HepG2 (cell line): ENCODE measurements around the gene NDOR1. TPM values are rescaled to one million over a fixed set of nuclear protein-coding genes. Genes with fewer than 3 reads are reported as not detected.

Source experiments
- FOXO1 ChIP-seq: sonication (generic); formaldehyde crosslinking; IDR thresholded peaks from 2 replicates; pipeline ENCODE4 v1.4.0; 2020; ENCODE audit warnings: missing genetic modification reagents
- MTF1 ChIP-seq: sonication (generic); formaldehyde crosslinking; IDR thresholded peaks from 2 replicates; pipeline ENCODE4 v1.5.0; 2020; ENCODE audit warnings: missing genetic modification reagents
- SOX6 ChIP-seq, 2 experiments: fragments of 450-650 bp in 1 of 2; sonication (generic) in 1 of 2; formaldehyde crosslinking in 1 of 2; IDR thresholded peaks; 2 replicates each; pipeline versions ENCODE4 v1.4.0 to v1.6.1; 2017 to 2020; ENCODE audit warnings: antibody characterized with exemption in 1 of 2, mild to moderate bottlenecking in 1 of 2, missing genetic modification reagents in 1 of 2
- TCF7L2 ChIP-seq: IDR thresholded peaks from 2 replicates; pipeline ENCODE4 v1.6.1; 2011; ENCODE audit warnings: mild to moderate bottlenecking, low read depth, low read length, moderate library complexity
- THYN1 ChIP-seq: sonication (generic); formaldehyde crosslinking; IDR thresholded peaks from 2 replicates; pipeline ENCODE4 v1.8.1; 2023; ENCODE audit warnings: low read depth, mild to moderate bottlenecking, moderate library complexity, missing genetic modification reagents, borderline replicate concordance
- ZNF142 ChIP-seq: sonication (generic); formaldehyde crosslinking; IDR thresholded peaks from 2 replicates; pipeline ENCODE4 v1.4.0; 2020; ENCODE audit warnings: missing genetic modification reagents
- ZSCAN12 ChIP-seq: sonication (generic); formaldehyde crosslinking; IDR thresholded peaks from 2 replicates; pipeline ENCODE4 v1.9.0; 2021; ENCODE audit warnings: mild to moderate bottlenecking, missing genetic modification reagents
- polyA plus RNA-seq, 8 experiments: library from polyadenylated mRNA; depleted of rRNA in 3 of 8; stranded (reverse) in 7 of 8; unstranded in 1 of 8; fragments of >200 nt; fragmentation: Illumina TruSeq in 4 of 8; extraction: Trizol in 4 of 8; gene quantifications; 2 replicates each; pipeline versions ENCODE4 v1.2.1 to v1.2.3, GENCODE V29; 2011 to 2016; ENCODE audit warnings: low read depth in 4 of 8, missing spikeins in 1 of 8, mixed read lengths in 1 of 8; ENCODE audit not compliant: insufficient read depth in 1 of 8
- total RNA-seq, 5 experiments: library from RNA; depleted of rRNA; stranded (reverse); fragments of >200 nt; fragmentation: Illumina TruSeq; extraction: Trizol; gene quantifications; 2 replicates each; pipeline ENCODE4 v1.2.3, GENCODE V29; 2016; ENCODE audit warnings: low read depth in 1 of 5
- TF ChIP-seq, protein P1 (sequence below): sonication (generic); formaldehyde crosslinking; IDR thresholded peaks from 2 replicates; pipeline ENCODE4 v1.4.0; 2020; ENCODE audit warnings: missing genetic modification reagents, borderline replicate concordance
- TF ChIP-seq, protein P2 (sequence below): sonication (generic); formaldehyde crosslinking; IDR thresholded peaks from 2 replicates; pipeline ENCODE4 v1.9.0; 2022; ENCODE audit warnings: low read depth, missing genetic modification reagents
- TF ChIP-seq, protein P3 (sequence below): sonication (generic); formaldehyde crosslinking; IDR thresholded peaks from 2 replicates; pipeline ENCODE4 v1.5.0; 2020; ENCODE audit warnings: missing genetic modification reagents, mild to moderate bottlenecking, borderline replicate concordance
- TF ChIP-seq, protein P4 (sequence below): sonication (generic); formaldehyde crosslinking; IDR thresholded peaks from 2 replicates; pipeline ENCODE4 v1.4.0; 2020; ENCODE audit warnings: mild to moderate bottlenecking, low read depth, missing genetic modification reagents

NDOR1 gene
- total and polyA plus RNA-seq, 2 of the 13 experiments (the other 11 are each of a cell fraction or from before 2014, with no cell fraction given): 3.6 to 8.7 TPM

DNA sequence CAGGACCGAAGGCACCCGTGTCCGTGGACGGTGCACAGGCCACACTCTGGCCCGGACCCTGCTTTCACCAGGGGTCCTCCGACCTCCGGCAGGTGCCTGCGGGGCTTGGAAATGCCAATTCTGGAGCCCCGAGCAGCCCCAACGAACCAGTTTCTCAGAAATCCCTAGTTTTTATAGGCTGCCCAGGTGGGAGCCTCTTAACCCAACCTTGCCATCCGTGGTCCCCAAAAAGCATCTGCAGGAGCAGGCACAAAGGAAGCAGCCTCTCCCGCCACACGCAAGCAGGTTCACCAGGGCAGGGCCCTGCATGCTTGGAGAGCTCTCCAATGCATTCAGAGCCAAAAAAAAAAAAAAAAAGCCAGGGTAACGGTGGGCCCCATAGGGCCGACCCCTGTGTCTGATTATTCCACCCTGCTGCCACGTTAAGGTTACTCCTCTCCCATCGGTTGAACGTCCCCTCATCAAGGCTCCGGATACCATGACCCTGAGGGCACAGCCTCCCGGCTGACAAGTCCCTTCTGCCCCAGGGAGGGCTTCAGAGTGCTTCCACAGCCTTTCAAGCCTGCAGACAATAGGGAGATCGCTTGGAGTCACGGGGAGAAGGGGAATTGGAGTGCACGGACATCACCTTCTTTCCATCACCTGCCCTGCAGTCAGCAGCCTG is 4.2 kb upstream of the NDOR1 start (continued):
- TF ChIP-seq, protein P1, sequence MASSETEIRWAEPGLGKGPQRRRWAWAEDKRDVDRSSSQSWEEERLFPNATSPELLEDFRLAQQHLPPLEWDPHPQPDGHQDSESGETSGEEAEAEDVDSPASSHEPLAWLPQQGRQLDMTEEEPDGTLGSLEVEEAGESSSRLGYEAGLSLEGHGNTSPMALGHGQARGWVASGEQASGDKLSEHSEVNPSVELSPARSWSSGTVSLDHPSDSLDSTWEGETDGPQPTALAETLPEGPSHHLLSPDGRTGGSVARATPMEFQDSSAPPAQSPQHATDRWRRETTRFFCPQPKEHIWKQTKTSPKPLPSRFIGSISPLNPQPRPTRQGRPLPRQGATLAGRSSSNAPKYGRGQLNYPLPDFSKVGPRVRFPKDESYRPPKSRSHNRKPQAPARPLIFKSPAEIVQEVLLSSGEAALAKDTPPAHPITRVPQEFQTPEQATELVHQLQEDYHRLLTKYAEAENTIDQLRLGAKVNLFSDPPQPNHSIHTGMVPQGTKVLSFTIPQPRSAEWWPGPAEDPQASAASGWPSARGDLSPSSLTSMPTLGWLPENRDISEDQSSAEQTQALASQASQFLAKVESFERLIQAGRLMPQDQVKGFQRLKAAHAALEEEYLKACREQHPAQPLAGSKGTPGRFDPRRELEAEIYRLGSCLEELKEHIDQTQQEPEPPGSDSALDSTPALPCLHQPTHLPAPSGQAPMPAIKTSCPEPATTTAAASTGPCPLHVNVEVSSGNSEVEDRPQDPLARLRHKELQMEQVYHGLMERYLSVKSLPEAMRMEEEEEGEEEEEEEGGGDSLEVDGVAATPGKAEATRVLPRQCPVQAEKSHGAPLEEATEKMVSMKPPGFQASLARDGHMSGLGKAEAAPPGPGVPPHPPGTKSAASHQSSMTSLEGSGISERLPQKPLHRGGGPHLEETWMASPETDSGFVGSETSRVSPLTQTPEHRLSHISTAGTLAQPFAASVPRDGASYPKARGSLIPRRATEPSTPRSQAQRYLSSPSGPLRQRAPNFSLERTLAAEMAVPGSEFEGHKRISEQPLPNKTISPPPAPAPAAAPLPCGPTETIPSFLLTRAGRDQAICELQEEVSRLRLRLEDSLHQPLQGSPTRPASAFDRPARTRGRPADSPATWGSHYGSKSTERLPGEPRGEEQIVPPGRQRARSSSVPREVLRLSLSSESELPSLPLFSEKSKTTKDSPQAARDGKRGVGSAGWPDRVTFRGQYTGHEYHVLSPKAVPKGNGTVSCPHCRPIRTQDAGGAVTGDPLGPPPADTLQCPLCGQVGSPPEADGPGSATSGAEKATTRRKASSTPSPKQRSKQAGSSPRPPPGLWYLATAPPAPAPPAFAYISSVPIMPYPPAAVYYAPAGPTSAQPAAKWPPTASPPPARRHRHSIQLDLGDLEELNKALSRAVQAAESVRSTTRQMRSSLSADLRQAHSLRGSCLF (CRISPR knock-in tag): no peak
- TF ChIP-seq, protein P2, sequence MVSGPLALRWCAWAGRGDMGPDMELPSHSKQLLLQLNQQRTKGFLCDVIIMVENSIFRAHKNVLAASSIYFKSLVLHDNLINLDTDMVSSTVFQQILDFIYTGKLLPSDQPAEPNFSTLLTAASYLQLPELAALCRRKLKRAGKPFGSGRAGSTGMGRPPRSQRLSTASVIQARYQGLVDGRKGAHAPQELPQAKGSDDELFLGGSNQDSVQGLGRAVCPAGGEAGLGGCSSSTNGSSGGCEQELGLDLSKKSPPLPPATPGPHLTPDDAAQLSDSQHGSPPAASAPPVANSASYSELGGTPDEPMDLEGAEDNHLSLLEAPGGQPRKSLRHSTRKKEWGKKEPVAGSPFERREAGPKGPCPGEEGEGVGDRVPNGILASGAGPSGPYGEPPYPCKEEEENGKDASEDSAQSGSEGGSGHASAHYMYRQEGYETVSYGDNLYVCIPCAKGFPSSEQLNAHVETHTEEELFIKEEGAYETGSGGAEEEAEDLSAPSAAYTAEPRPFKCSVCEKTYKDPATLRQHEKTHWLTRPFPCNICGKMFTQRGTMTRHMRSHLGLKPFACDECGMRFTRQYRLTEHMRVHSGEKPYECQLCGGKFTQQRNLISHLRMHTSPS: no peak
- TF ChIP-seq MTF1 (CRISPR knock-in tag) (no peak), ZSCAN12 (CRISPR knock-in tag) (no peak), THYN1 (CRISPR knock-in tag) (0 out of 2 replicates have a peak, but pooled peaks have one; percentile 0), SOX6 (IDR thresholded peaks at IDR 0.05) (no peak), SOX6 (CRISPR knock-in tag; IDR thresholded peaks at IDR 0.05) (peak; percentile 9; the same call in 1 of the 2 replicates), ZNF142 (CRISPR knock-in tag) (no peak; the same call in 1 of the 2 replicates), FOXO1 (no peak), TCF7L2 (no peak)
- TF ChIP-seq, protein P3, sequence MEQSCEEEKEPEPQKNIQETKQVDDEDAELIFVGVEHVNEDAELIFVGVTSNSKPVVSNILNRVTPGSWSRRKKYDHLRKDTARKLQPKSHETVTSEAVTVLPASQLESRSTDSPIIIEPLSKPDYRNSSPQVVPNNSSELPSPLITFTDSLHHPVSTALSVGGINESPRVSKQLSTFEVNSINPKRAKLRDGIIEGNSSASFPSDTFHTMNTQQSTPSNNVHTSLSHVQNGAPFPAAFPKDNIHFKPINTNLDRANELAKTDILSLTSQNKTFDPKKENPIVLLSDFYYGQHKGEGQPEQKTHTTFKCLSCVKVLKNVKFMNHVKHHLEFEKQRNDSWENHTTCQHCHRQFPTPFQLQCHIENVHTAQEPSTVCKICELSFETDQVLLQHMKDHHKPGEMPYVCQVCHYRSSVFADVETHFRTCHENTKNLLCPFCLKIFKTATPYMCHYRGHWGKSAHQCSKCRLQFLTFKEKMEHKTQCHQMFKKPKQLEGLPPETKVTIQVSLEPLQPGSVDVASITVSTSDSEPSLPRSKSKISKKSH: 0 out of 2 replicates have a peak, but pooled peaks have one; percentile 8
- TF ChIP-seq, protein P4, sequence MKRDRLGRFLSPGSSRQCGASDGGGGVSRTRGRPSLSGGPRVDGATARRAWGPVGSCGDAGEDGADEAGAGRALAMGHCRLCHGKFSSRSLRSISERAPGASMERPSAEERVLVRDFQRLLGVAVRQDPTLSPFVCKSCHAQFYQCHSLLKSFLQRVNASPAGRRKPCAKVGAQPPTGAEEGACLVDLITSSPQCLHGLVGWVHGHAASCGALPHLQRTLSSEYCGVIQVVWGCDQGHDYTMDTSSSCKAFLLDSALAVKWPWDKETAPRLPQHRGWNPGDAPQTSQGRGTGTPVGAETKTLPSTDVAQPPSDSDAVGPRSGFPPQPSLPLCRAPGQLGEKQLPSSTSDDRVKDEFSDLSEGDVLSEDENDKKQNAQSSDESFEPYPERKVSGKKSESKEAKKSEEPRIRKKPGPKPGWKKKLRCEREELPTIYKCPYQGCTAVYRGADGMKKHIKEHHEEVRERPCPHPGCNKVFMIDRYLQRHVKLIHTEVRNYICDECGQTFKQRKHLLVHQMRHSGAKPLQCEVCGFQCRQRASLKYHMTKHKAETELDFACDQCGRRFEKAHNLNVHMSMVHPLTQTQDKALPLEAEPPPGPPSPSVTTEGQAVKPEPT (CRISPR knock-in tag): no peak
